Choroid plexus epithelial cell (primary cell): ENCODE results near the gene TXN2.

Source experiments
- DNase-seq: peaks from one replicate; pipeline ENCODE4 v3.0.0-alpha.2; 2010; ENCODE audit warnings: low read depth
- H3K4me3 ChIP-seq: 2 replicates; pipeline ENCODE4 v1.5.1; 2011; ENCODE audit warnings: low read depth, mild to moderate bottlenecking, control low read depth, low read length, moderate library complexity
- CTCF ChIP-seq: conservative IDR thresholded peaks from 2 replicates; pipeline ENCODE4 v1.5.1; 2011; ENCODE audit warnings: low read depth, mild to moderate bottlenecking, control low read depth, inconsistent platforms, low read length, moderate library complexity

The TXN2 gene

GRCh38 chr22:36512991-36513390 is 31.6 kb upstream of the TXN2 start:
- no peak for TF ChIP-seq CTCF
- no peak for DNase-seq
- H3K4me3 ChIP-seq = no peak overlapping the region

- TF ChIP-seq CTCF = no peak
- H3K4me3 ChIP-seq = no peak overlapping the region
- DNase-seq = no peak
Measured at GRCh38 chr22:36512333-36512732, 30.9 kb upstream of the TXN2 start.

- peak; percentile 81 for TF ChIP-seq CTCF
- no peak overlapping the region for H3K4me3 ChIP-seq
- DNase-seq = peak; percentile 76
Measured at GRCh38 chr22:36510966-36511881, 29.8 kb upstream of the TXN2 start.

- no peak overlapping the region for H3K4me3 ChIP-seq
- no peak for DNase-seq
- TF ChIP-seq CTCF = no peak
Measured at GRCh38 chr22:36510384-36510783, 28.9 kb upstream of the TXN2 start.

GRCh38 chr22:36507518-36508010 is 26.1 kb upstream of the TXN2 start:
- TF ChIP-seq CTCF = no peak
- DNase-seq = no peak
- H3K4me3 ChIP-seq = peak overlapping the region; percentile 66

- no peak for TF ChIP-seq CTCF
- H3K4me3 ChIP-seq = peak within 1 kb of the TSS; percentile 66
- DNase-seq = peak; percentile 85
Measured at GRCh38 chr22:36506637-36507517, 25.4 kb upstream of the TXN2 start, which contains the start of gene FOXRED2. TSS of gene FOXRED2 (minus strand) at chr22:36507040. CDS start at chr22:36506422, 618 bp downstream.
